ENCODE data around the gene MAPK8IP3. TPM values are rescaled to one million over a fixed set of nuclear protein-coding genes. Genes with fewer than 3 reads are reported as not detected.

Gene MAPK8IP3
- total and polyA plus RNA-seq, 9 of the 15 experiments (the other 6 are each of a cell fraction or from before 2014, with no cell fraction given): 0.17 to 58.7 (median 16.7) TPM

GRCh38 chr16:1772908-1773702 is 67.1 kb downstream of the MAPK8IP3 start, which contains the start of gene MRPS34 (continued):
- no peak for TF ChIP-seq XRCC3 (IDR thresholded peaks at IDR 0.05)
- TF ChIP-seq ELK1 (CRISPR knock-in tag; IDR thresholded peaks at IDR 0.05): no peak
- peak; percentile 70 for TF ChIP-seq POLR2B (IDR thresholded peaks at IDR 0.05; ENCODE audit: low read depth, partially characterized antibody)
- TF ChIP-seq ELF2 (CRISPR knock-in tag; IDR thresholded peaks at IDR 0.05): peak; percentile 94
- no peak for TF ChIP-seq PATZ1 (CRISPR knock-in tag; IDR thresholded peaks at IDR 0.05; ENCODE audit: borderline replicate concordance)
- no peak for TF ChIP-seq ZNF717 (CRISPR knock-in tag; IDR thresholded peaks at IDR 0.05)
- no peak for TF ChIP-seq CBX8 (IDR thresholded peaks at IDR 0.05; ENCODE audit: borderline replicate concordance, extremely low read depth, low read depth, low read length, poor library complexity, severe bottlenecking)
- TF ChIP-seq MITF (IDR thresholded peaks at IDR 0.05): no peak
- TF ChIP-seq ZNF217 (CRISPR knock-in tag; IDR thresholded peaks at IDR 0.05): no peak
- peak; percentile 56 for TF ChIP-seq HNRNPLL (IDR thresholded peaks at IDR 0.05; ENCODE audit: low read depth, low read length, poor library complexity, severe bottlenecking)
- TF ChIP-seq ZHX1 (conservative IDR thresholded peaks at IDR 0.05; ENCODE audit: low read length): no peak
- no peak for TF ChIP-seq COPS2 (conservative IDR thresholded peaks at IDR 0.05)
- no peak for TF ChIP-seq MYNN (IDR thresholded peaks at IDR 0.05)
- no peak for TF ChIP-seq MYNN (CRISPR knock-in tag; IDR thresholded peaks at IDR 0.05)
- TF ChIP-seq HES1 (IDR thresholded peaks at IDR 0.05; ENCODE audit: low read depth): no peak
- TF ChIP-seq FOXJ3 (CRISPR knock-in tag; IDR thresholded peaks at IDR 0.05): no peak
- TF ChIP-seq NFIC (IDR thresholded peaks at IDR 0.05): peak; percentile 56
- TF ChIP-seq ESRRA (IDR thresholded peaks at IDR 0.05; ENCODE audit: borderline replicate concordance, low read depth): peak; percentile 41; the same call in 1 of the 2 replicates
